Stromal cell of bone marrow (primary cell): ENCODE data around the gene SVEP1.

ENCODE experiments used
- DNase-seq: peaks from one replicate; pipeline ENCODE4 v3.0.0-alpha.2; 2012; ENCODE audit warnings: low read depth

The SVEP1 gene

DNA sequence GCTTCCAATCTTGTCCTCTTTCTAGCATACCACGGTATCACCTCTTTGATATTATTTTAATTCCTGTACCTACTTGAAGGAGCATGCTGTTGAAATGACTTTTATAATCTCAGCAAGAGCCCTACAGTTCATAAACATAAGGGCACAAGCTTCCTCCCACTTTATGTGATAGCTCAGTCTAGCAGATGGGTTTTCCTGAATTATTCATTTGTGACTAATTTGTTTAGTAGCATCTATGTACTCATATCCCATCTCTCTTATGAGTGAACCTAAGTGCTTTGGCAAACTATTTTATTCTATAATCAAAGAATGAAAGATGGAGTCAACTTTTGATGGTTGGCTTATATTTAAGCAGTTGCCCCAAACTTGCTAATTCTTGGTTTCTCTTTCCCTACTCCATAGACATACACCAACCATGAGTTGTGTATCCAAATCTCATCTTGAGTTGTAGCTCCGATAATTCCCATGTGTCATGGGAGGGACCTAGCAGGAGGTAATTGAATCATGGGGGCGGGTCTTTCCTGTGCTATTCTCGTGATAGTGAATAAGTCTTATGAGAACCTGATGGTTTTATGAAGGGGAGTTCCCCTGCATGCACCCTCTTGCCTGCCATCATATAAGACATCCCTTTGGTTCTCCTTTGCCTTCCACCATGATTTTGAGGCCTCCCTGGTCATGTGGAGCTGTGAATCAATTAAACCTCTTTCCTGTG, 259.6 kb downstream of the SVEP1 start:
- no peak for DNase-seq

DNA sequence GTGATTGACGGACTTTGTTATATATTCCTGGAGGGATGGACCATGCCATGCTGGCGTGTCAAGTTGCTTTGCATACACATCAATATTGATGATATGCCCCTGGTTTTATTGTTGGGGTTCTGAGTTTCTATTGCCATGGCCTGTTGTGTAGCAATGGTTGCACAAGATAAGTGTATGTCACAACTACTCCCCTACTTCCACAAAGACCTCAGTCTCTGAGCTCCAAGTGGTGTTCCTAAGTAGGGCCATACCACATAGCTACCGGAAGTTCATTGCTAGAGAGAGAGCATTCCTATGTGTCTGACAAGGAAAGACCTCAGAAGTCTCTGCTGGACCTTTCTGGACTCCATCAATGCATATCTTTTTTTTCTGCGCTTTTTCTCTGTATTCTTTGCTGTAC, 261.6 kb downstream of the SVEP1 start:
- DNase-seq, result no peak

- DNase-seq, result no peak
Observed at GRCh38 chr9:110316261-110317075, 263.1 kb downstream of the SVEP1 start.
